DOHH2 (cell line): Measurements from ENCODE around the gene STN1.

ENCODE experiments used
- H3F3A ChIP-seq: fragments of 200-600 bp; sonication (generic), shearing (Covaris generic); 2 replicates; pipeline ENCODE4 v1.6.0; 2016; ENCODE audit warnings: antibody characterized with exemption, mild to moderate bottlenecking; ENCODE audit not compliant: control insufficient read depth, insufficient read depth
- H3K27ac ChIP-seq: fragments of 200-600 bp; sonication (generic); 2 replicates; pipeline ENCODE4 v1.5.1; 2014; ENCODE audit warnings: low read depth, mild to moderate bottlenecking, low read length, moderate library complexity
- H3K27me3 ChIP-seq: fragments of 200-600 bp; sonication (generic); 2 replicates; pipeline ENCODE4 v1.6.1; 2014; ENCODE audit warnings: mild to moderate bottlenecking, low read length, mixed read lengths; ENCODE audit not compliant: control insufficient read depth
- H3K36me3 ChIP-seq: fragments of 200-600 bp; sonication (generic); 2 replicates; pipeline ENCODE4 v1.6.1; 2014; ENCODE audit warnings: mild to moderate bottlenecking, low read length, moderate library complexity, mixed read lengths; ENCODE audit not compliant: control insufficient read depth
- H3K4me1 ChIP-seq: fragments of 200-600 bp; sonication (generic); 2 replicates; pipeline ENCODE4 v1.6.1; 2014; ENCODE audit warnings: mild to moderate bottlenecking, low read length, mixed read lengths; ENCODE audit not compliant: control insufficient read depth
- H3K4me2 ChIP-seq: fragments of 200-600 bp; sonication (generic); 2 replicates; pipeline ENCODE4 v1.6.0; 2014; ENCODE audit warnings: mild to moderate bottlenecking, low read length, moderate library complexity
- H3K4me3 ChIP-seq: fragments of 200-600 bp; sonication (generic); 2 replicates; pipeline ENCODE4 v1.5.1; 2014; ENCODE audit warnings: mild to moderate bottlenecking, low read length, mixed read lengths
- H3K79me2 ChIP-seq: fragments of 200-600 bp; sonication (generic); 2 replicates; pipeline ENCODE4 v1.6.1; 2014; ENCODE audit warnings: mild to moderate bottlenecking, low read length, mixed read lengths; ENCODE audit not compliant: control insufficient read depth
- H3K9me2 ChIP-seq: fragments of 200-600 bp; sonication (generic); replicated peaks from 2 replicates; pipeline ENCODE4 v1.6.1; 2014; ENCODE audit warnings: mild to moderate bottlenecking, low read length, mixed read lengths; ENCODE audit not compliant: control insufficient read depth
- H3K9me3 ChIP-seq: fragments of 200-600 bp; sonication (generic); 2 replicates; pipeline ENCODE4 v1.6.1; 2014; ENCODE audit warnings: antibody characterized with exemption, low read length, mixed read lengths; ENCODE audit not compliant: control insufficient read depth, insufficient read depth
- H4K20me1 ChIP-seq: fragments of 200-600 bp; sonication (generic); 2 replicates; pipeline ENCODE4 v1.6.0; 2014; ENCODE audit warnings: low read depth, mild to moderate bottlenecking, antibody characterized with exemption, low read length, moderate library complexity; ENCODE audit not compliant: control insufficient read depth, insufficient read depth
- EZH2phosphoT487 ChIP-seq: fragments of 200-600 bp; sonication (generic); IDR thresholded peaks from 2 replicates; pipeline ENCODE4 v1.6.1; 2017; ENCODE audit warnings: borderline replicate concordance, mild to moderate bottlenecking, antibody characterized with exemption, low read length, moderate library complexity, mixed read lengths
- TF ChIP-seq, protein P1 (sequence below): fragments of 200-600 bp; sonication (generic); IDR thresholded peaks from one replicate; pipeline ENCODE4 v1.5.1; 2014; ENCODE audit warnings: antibody characterized with exemption, mild to moderate bottlenecking, low read depth, low read length; ENCODE audit not compliant: poor library complexity, severe bottlenecking

STN1 gene

GRCh38 chr10:103895411-103896186 lies 22.4 kb downstream of the STN1 start:
- H3K36me3 ChIP-seq, result peaks cover 13% of the 10 kb centered on the region
- no peaks in the 10 kb centered on the region for H3K79me2 ChIP-seq
- no peaks in the 10 kb centered on the region for H3K4me1 ChIP-seq
- no peak overlapping the region for H3K4me3 ChIP-seq
- H3K9me2 ChIP-seq, result no peaks in the 10 kb centered on the region
- no peaks in the 10 kb centered on the region for H3K27me3 ChIP-seq
- no peak overlapping the region for H3K4me2 ChIP-seq
- no peaks in the 10 kb centered on the region for H3K9me3 ChIP-seq
- TF ChIP-seq, protein P1, sequence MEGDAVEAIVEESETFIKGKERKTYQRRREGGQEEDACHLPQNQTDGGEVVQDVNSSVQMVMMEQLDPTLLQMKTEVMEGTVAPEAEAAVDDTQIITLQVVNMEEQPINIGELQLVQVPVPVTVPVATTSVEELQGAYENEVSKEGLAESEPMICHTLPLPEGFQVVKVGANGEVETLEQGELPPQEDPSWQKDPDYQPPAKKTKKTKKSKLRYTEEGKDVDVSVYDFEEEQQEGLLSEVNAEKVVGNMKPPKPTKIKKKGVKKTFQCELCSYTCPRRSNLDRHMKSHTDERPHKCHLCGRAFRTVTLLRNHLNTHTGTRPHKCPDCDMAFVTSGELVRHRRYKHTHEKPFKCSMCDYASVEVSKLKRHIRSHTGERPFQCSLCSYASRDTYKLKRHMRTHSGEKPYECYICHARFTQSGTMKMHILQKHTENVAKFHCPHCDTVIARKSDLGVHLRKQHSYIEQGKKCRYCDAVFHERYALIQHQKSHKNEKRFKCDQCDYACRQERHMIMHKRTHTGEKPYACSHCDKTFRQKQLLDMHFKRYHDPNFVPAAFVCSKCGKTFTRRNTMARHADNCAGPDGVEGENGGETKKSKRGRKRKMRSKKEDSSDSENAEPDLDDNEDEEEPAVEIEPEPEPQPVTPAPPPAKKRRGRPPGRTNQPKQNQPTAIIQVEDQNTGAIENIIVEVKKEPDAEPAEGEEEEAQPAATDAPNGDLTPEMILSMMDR, result no peak
- no peak for TF ChIP-seq EZH2phosphoT487
- no peak overlapping the region for H3K27ac ChIP-seq
- no peaks in the 10 kb centered on the region for H4K20me1 ChIP-seq
- H3F3A ChIP-seq, result no peaks in the 10 kb centered on the region

GRCh38 chr10:103894441-103894864 lies 23.5 kb downstream of the STN1 start:
- Histone ChIP-seq H3K4me1 (no peaks in the 10 kb centered on the region), H3K79me2 (no peaks in the 10 kb centered on the region), H4K20me1 (no peaks in the 10 kb centered on the region), H3K27me3 (no peaks in the 10 kb centered on the region), H3K27ac (no peak overlapping the region), H3K9me3 (no peaks in the 10 kb centered on the region), H3K4me2 (no peak overlapping the region), H3K4me3 (no peak overlapping the region), H3F3A (no peaks in the 10 kb centered on the region), H3K36me3 (peaks cover 13% of the 10 kb centered on the region), H3K9me2 (no peaks in the 10 kb centered on the region)
- TF ChIP-seq EZH2phosphoT487, result no peak
- TF ChIP-seq, protein P1, result no peak

DNA sequence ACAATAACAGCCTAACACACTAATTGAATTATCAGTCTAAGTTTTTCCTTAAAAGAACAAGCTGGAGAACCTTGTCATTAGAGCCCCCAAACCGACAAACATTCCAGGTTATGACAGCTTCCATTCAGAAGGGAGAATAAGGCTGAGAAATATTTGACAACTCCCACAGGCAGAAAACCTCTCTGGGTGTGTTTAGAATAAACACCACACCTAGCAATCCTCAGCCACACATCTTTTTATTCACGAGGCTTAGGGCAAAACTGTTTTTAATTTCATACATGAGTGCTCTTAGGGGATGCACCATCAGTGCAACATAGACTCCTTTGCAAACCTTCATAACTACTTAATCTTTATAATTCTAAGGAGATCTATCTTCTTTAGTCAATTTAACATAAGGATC lies 24.2 kb downstream of the STN1 start:
- no peaks in the 10 kb centered on the region for H3K79me2 ChIP-seq
- no peak overlapping the region for H3K4me2 ChIP-seq

More for the DNA sequence above, 24.2 kb downstream of the STN1 start:
- TF ChIP-seq, protein P1, result no peak
- TF ChIP-seq EZH2phosphoT487, result no peak
- no peaks in the 10 kb centered on the region for H3K4me1 ChIP-seq
- no peak overlapping the region for H3K27ac ChIP-seq
- H3K9me2 ChIP-seq, result no peaks in the 10 kb centered on the region
- no peaks in the 10 kb centered on the region for H3F3A ChIP-seq
- H4K20me1 ChIP-seq, result no peaks in the 10 kb centered on the region
- H3K36me3 ChIP-seq, result peaks cover 10% of the 10 kb centered on the region
- H3K4me3 ChIP-seq, result no peak overlapping the region
- no peaks in the 10 kb centered on the region for H3K27me3 ChIP-seq
- H3K9me3 ChIP-seq, result no peaks in the 10 kb centered on the region
